Endothelial cell of umbilical vein (primary cell): Measurements from ENCODE around the gene TMOD2.

Experiments
- POLR2A ChIP-seq: IDR thresholded peaks from 2 replicates; pipeline ENCODE4 v1.6.1; 2012; ENCODE audit warnings: low read depth, mild to moderate bottlenecking, control low read depth, low read length
- POLR2AphosphoS5 ChIP-seq: IDR thresholded peaks from 2 replicates; pipeline ENCODE4 v1.6.1; 2012; ENCODE audit warnings: low read depth, mild to moderate bottlenecking, control low read depth, low read length, moderate library complexity; ENCODE audit not compliant: insufficient read depth

DNA sequence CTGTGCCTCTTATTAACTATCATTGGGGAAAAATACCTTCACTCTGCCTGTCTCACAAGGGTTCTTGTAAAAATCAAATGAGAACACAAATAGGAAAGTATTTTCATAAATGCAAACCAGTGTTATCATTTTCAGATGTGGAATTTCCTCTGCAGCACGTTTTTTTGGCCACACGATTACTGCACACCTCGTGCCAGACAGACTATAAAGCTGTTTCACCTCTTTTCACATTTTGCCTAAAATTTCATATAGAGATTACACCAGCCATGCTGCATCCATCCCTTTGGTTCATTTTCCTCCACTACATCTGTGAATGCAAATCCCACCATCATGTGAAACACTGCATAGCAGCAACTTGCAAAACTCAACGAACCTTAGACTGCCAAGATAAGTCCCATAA is 1.2 kb upstream of the TMOD2 start:
- TF ChIP-seq POLR2AphosphoS5 = no peak
- TF ChIP-seq POLR2A = no peak
